ENCODE measurements around the gene CNTNAP5. TPM values are rescaled to one million over a fixed set of nuclear protein-coding genes. Genes with fewer than 3 reads are reported as not detected.

Gene CNTNAP5
- total RNA-seq, 1 donor from 2014 or later = not detected

DNA sequence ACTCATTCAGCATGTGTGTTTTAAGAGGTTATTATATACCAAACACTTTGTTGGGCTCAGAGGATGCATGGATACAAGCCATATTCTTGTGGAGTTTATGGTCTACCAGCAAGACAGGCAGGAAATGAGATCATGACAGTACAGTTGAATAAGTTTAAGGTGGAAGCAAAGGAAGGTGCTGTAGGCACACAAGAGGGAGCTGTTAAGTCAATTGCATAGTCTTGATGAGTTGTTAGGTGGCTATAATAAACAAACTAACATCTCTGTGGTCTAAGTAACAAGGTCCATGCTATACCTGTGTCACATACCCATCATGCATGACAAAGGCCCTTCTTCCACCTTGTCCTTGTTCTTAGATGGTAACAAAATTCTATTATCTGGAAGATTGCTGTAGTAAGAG lies 538.3 kb downstream of the CNTNAP5 start:
- no peak for DNase-seq (ENCODE audit: low spot score)
- no peak for ATAC-seq
- intact Hi-C loops (cut with DNase I) = no loop called here

DNA sequence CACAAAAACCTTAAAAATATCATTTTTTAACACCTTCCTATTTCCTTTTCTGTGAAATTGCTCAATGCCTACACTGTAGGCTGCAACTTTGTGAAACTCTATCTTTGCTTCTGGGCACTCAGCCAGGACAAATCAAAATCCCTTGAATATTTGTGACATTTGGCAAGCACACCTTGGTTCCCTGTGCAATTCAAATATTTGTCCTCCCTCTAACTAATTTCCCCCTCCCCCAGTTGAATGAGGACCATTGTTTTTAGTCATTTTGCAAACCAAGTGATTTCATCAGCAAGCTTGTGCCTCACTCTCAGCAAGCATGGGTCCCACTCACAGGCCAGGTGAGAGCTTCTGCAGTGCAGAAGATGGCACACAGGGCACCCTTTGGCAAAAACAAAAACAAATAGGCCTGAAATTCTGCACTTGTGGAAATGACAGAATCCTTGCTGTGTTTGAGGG lies 541.5 kb downstream of the CNTNAP5 start:
- DNase-seq (ENCODE audit: low spot score) (no peak), ATAC-seq (no peak)
- intact Hi-C loops (cut with DNase I) = no loop called here

DNA sequence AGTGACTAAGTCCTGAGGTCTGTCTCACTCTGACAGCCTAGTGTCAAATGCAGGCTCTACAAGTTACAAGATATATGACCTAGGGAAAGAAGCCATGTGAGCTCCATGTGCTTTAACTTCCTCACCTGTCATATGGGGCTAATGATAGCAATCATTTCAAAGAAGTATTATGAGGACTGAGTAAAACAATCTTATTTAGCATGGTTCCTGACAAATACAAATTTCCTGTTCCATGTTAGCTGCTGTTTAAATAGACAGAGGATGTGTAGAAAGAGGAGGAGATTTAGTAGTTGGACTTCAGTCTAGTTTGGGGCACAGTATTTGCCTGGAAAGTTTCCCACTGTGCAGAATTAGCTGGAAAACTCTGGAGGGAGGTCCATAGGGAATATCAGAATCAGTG lies 545.8 kb downstream of the CNTNAP5 start:
- intact Hi-C loops (cut with DNase I) = no loop called here
- ATAC-seq (no peak), DNase-seq (ENCODE audit: low spot score) (no peak)

DNA sequence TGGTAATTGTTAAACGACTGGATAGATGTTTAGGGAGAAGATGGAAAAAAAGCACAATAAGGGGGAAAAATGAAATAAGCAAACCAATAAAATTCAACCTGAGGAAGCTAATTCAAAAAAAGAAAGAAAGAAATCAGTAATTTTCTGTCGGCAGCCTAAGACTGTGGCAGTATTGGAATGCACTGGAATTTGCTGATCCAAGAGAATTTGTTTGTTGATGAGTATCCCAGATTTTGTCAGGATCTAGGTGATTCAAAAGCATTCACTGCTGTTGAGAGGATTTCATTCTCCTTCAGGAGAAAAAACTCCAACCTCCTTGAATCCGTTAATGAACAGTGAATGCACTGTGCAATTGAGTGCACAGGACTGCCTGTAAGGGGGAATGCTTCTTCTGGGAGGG lies 546.7 kb downstream of the CNTNAP5 start:
- intact Hi-C loops (cut with DNase I) = no loop called here
- no peak for ATAC-seq
- DNase-seq (ENCODE audit: low spot score) = no peak

DNA sequence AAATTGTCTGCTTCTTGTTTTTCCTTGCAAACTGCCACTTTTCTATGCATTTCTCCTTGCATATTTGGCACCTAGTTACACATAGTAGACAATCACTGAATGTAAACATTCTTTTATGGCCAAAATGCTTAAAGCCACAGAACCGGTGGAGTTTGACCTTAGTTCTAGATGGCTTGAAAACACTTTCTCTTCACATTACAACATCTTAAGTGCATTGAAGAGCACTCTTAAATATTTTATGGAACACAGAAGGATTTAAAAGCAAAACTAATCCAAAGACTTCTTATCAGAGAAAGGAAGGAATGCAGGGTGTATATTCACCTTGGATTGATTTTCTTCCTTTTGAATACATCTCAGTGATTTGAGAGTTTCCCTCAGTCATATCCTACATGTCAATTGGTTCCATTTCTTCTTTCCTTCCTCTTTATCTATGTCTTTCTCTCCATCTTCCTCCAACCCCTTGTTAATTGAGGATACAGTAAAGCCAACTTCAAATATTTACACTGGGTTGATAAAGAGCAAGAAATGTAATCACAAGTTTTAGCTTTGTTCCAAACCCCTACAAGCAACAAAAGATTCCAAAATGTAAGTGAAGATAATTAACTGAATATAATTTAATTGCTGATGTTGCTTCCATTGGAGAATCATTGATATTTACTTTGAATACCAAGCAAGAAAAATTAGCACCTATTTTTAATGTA lies 548.0 kb downstream of the CNTNAP5 start:
- ATAC-seq = no peak
- intact Hi-C loops (cut with DNase I) = no loop called here
- DNase-seq (ENCODE audit: low spot score) = no peak

DNA sequence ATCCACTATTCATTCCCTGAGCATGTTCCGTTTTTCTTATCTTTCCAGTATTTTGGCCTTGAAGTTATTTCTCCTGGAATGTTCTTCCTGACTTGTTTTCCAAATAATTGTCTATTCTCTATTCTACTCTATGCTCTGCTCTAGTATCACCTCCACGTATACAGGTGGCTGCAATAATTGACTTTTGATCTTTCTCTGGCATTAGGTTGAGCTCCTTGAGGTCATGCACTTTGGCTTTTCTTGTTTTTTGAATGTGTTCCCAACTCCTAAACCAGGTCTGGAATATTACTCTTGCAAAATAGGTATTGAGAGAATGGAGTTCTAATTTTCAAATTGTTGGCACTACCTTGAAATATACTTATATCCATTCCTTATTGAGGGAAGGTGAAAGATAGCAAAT lies 550.4 kb downstream of the CNTNAP5 start:
- no peak for ATAC-seq

DNA sequence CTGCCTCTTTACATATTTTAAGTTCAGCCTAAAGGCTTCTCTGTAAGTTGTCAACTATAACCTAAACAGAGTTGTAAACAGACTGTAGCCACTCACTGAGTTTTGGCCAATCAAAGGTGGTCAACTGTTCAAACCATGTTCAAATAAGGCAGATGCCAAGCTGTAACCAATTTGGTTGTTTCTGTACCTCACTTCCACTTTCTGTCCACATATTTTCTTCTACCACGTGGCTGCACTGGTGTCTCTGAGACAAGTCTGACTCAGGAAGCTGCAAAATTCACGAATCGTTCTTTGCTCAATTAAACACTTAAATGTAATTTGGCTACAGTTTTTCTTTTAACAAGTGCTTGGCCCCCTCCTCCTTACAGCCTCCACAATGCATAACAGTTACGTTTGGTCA lies 555.2 kb downstream of the CNTNAP5 start:
- ATAC-seq (no peak), DNase-seq (ENCODE audit: low spot score) (no peak)
- intact Hi-C loops (cut with DNase I) = no loop called here

More for the DNA sequence above, 550.4 kb downstream of the CNTNAP5 start:
- DNase-seq (ENCODE audit: low spot score) = no peak
- intact Hi-C loops (cut with DNase I) = no loop called here

DNA sequence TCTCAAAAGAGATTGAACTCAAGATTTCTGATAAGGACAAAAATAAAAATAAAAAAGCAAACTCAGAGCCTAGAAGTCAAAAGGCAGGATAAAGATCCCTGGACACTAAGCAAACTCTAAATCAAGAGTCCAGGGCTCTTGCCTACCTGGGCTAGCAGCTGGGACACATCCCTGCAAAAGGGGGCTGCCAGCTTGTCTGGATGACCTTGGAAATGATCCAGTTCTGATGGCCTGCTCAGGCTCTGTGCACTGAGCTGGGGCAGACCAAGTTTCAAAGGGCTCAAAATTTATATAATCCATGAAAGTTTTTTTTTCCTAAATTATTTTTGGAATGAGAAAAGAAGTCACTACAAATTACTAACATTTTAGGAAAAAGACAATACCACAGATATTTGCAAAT lies 557.3 kb downstream of the CNTNAP5 start:
- no peak for ATAC-seq
- intact Hi-C loops (cut with DNase I) = no loop called here
- DNase-seq (ENCODE audit: low spot score) = no peak

DNA sequence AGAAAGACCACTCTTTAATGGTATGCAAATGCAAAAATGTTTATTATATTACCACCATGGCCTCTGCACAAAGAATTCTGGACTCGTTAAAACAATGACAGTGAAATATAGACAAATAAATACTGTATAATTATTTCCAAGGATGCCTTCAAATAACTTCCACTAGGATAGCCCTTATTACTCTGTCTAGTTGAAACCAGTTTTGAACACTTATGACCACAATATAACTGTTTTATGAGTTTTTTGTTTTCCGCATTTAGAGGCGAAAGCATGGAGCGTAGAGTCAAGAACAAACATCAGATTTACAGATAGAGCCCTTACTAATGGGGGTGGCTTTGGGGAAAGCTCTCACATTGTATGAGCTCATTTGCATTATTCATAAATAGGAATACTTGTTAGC lies 559.5 kb downstream of the CNTNAP5 start:
- intact Hi-C loops (cut with DNase I) = no loop called here
- DNase-seq (ENCODE audit: low spot score) = no peak
- no peak for ATAC-seq

DNA sequence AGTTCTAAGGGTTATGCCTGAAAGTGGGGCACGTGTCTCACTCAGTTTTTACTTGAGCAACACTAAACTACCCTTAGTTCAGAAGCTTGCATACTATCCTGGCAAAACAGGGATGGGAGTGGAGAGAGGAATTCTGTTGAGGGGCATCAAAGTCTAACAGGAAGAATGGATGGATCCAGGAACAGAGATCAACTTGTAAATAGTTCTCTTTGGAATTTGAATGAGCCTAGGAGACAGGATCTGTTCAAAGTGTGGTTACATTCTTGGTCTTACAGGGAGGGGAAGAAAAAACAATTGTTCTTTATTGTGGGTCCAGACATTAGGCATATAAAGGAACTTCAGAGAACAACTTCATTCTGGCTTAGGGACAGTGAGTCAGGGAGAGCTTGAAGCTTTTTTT lies 560.2 kb downstream of the CNTNAP5 start:
- DNase-seq (ENCODE audit: low spot score) = no peak
- intact Hi-C loops (cut with DNase I) = no loop called here
- no peak for ATAC-seq

DNA sequence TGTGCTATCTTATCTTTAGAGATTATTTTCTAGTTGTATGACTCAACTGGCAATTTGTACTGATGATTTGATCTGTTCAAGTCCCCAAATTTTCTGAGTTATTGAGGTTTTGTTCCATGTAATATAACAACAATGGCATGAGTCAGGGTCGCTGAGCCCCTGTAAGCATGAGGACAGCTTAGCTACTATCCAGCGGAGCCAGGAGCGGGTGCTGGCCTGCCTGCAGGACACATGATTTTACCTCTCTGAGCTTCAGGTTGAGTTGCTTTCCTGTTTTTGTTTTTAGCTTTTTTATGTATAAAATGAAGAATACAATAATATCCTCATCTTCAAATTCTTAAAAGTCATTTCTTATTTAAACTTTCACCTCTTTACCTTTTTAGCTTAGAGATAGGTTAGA lies 561.1 kb downstream of the CNTNAP5 start:
- ATAC-seq (no peak), DNase-seq (ENCODE audit: low spot score) (no peak)
- intact Hi-C loops (cut with DNase I) = no loop called here

DNA sequence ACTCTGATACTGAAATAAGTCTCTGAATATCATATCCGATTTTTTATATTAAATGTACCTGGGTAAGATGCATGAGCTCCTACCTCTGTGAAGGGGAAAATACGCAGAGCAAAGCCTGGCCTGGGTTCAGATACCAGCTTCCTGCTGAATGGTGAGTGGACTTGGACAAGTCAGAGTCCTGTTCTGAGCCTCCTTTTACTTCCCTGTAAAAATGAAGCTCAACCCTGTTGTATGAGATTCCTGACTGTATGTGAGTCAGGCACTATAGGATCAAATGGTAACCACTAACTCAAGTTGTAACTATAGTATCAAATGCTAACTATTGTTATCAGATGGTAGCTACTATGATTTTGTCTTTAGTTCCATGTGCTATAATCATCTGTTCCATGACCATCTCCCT lies 561.7 kb downstream of the CNTNAP5 start:
- DNase-seq (ENCODE audit: low spot score) = no peak
- intact Hi-C loops (cut with DNase I) = no loop called here
- ATAC-seq = no peak

DNA sequence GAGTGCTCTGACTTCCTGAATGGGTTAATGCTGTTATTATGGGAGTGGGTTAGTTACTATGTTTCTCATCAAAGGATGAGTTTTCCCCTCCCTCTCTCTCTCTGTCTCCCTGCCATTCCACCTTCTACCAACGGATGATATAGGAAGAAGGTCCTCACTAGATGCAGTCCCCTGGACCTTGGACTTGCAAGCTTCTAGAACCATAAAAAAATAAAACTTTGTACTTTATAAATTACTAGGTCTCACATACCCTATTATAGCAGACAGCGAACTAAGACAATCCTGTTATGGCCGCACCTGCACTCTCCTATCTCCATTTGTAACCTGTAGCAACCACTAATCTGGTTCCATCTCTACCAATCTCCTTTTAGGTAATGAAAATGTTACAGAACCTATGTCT lies 564.9 kb downstream of the CNTNAP5 start:
- DNase-seq (ENCODE audit: low spot score) (no peak), ATAC-seq (no peak)

DNA sequence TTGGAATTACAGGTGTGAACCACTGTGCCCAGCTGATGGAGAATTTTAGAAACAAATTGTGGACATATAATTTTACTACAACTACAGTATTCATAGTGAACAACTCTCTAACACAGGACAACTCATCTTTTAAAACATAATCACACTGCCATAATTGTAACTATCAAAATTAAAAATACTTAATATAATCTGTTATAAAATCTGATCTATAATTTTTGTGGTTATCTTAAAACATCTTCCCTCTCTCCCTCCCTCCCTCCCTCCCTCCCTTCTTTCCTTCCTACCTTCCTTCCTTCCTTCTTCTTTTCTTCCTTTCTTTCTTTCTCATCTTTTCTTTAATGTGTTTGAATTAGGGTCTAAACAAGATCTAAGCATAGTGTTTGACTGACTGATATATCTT lies 577.7 kb downstream of the CNTNAP5 start:
- ATAC-seq = no peak
- intact Hi-C loops (cut with DNase I) = no loop called here
- DNase-seq (ENCODE audit: low spot score) = no peak

More for the DNA sequence above, 564.9 kb downstream of the CNTNAP5 start:
- intact Hi-C loops (cut with DNase I) = no loop called here

DNA sequence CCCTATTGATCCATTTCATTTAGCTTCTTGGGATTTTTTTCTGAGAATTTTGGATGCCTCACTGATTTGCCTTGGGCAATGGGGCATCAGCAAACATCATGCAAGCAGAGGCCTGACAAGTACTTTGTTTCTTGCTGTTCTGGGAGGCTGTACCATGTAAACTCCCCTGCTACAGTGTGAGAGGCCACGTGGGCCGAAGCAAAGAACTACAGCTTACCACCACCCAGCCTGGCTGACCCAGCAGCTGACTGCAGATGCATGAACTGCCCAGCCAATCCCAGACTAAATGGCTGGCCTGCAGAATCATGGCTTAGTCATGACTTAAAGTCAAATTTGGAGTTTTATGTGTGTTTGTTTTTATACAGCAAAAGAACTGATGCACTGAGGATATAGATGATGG lies 579.9 kb downstream of the CNTNAP5 start:
- no peak for DNase-seq (ENCODE audit: low spot score)
- ATAC-seq = no peak
- intact Hi-C loops (cut with DNase I) = no loop called here

DNA sequence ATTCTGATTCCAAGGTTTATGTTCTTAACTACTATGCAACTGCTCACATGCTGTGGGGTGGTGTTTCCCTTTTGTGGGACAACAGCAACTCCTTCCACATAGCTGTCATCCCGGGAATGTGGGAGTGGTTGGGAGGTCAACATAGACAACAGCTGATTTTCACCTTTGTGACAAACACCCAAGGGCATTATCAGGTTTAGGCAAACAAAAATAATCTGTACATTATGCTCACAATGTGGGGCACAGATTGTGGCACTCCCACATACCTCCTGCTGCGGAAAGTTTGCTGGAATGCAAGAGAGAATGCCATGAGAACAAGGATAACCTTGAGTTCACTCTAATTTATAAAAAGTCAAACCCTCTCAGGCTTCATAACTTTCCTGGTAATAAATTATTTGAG lies 582.6 kb downstream of the CNTNAP5 start:
- ATAC-seq (no peak), DNase-seq (ENCODE audit: low spot score) (no peak)
- intact Hi-C loops (cut with DNase I) = no loop called here

DNA sequence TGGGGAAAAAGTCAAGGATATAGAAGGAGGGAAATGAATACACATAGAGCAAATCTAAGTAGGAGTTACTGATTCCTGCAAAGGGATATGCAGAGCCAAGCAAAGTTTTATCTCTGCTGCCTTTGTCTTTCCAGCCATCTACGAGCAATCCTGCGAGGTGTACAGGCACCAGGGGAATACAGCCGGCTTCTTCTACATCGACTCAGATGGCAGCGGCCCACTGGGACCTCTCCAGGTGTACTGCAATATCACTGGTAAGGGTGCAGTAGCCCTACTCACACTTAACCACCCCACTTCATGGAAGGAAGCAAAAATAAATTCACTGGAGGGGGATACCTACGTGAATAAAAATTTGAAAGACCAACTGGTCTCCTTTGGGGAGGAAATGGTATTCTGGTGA lies 584.6 kb downstream of the CNTNAP5 start:
- DNase-seq (ENCODE audit: low spot score) (no peak), ATAC-seq (no peak)
- intact Hi-C loops (cut with DNase I) = loop anchor here (10.0 kb wide), 1 partner anchor 1595 kb away; no protein-coding TSS in a partner anchor

DNA sequence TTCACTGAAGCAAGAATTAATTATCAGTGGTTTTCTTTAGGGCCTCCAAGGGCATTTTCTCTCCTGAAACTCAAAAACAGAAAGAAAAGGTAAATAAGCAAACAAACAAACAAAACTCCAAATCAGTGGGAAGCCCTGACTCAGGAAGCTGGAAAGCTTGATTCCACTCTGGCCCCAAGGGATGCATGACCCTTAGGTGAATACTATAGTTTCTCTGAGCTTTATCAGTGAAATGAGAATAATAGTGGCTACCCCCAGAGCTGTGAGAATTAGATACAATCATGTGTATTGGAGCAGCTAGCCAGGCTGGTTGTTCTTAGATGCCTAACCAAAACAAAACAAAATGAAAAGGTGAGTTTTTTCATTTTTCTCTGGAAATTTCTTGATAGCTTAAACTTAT lies 585.1 kb downstream of the CNTNAP5 start:
- ATAC-seq (no peak), DNase-seq (ENCODE audit: low spot score) (no peak)
- intact Hi-C loops (cut with DNase I) = loop anchor here (10.0 kb wide), 1 partner anchor 1595 kb away; no protein-coding TSS in a partner anchor

DNA sequence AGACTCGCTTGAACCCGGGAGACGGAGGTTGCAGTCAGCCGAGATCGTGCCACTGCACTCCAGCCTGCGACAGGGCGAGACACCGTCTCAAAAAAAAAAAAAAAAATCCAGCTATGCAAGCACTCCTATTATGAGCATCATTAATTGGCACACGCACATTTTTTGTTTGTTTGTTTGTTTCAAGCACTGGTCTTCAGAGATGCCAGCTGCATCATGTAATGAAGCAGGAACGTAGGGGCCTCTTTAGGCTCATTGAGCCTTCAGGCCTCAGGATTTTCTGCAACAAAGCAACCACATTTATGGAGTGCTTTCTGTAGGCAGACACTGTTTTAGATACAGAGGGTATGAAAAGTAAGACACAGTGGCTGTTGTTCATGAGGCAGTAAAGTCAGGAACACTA lies 585.8 kb downstream of the CNTNAP5 start:
- ATAC-seq = no peak
- intact Hi-C loops (cut with DNase I) = loop anchor here (10.0 kb wide), 1 partner anchor 1594 kb away; no protein-coding TSS in a partner anchor
- DNase-seq (ENCODE audit: low spot score) = no peak

DNA sequence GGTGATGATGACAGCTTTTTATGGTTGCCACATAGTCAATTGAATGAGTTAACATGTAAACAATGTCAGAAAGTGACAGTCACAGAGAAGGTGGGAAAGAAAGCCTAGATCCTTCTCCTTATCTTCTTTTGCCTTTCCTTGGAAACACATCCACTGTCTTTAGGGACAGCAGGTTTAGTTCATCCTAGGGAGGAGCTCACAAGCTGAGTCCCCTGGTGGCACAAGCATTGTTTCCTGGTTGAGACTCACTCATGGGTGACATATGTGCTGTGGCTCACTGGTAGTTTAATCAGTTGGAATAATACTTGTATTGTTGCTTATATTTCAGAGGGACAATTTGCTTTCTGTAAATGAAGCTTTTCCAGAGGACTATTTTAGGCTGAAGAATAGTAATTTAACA lies 598.5 kb downstream of the CNTNAP5 start:
- intact Hi-C loops (cut with DNase I) = no loop called here
- ATAC-seq (no peak), DNase-seq (ENCODE audit: low spot score) (no peak)

DNA sequence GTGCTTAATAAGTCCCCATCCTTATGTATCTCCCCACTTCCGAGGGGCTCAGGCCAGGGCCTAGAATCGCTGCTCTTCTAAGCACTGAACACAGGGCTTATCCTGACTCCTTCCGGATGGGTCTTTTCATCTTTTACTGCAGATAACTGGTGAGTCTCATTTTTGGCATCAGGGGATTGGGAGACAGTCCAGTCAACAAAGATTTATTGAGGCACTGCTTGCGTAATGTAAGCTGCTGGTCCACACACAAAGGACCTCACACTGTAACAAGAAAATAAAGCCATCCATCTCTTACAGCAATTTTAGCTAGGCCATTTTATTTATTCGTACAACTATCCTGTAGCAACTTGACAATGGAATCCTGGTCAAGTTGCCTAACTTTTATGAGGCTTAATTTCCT lies 600.5 kb downstream of the CNTNAP5 start:
- DNase-seq (ENCODE audit: low spot score) (no peak), ATAC-seq (no peak)
- intact Hi-C loops (cut with DNase I) = no loop called here
